CD8-positive, alpha-beta memory T cell (primary cell): ENCODE measurements around the gene RPS14. TPM values are rescaled to one million over a fixed set of nuclear protein-coding genes. Genes with fewer than 3 reads are reported as not detected.
"Not testable (repeated sequence)": the region's sequence is repeated elsewhere in the genome, so short reads cannot be mapped to it uniquely, and the experiment has no call there.

Experiments used
- CTCF ChIA-PET: fragments of 350-600 bp; sonication (Branson Sonifier 250); formaldehyde crosslinking; loops from one replicate; lab custom pipeline; 2021; ENCODE audit warnings: antibody characterized with exemption; lab: Charles Lee
- POLR2A ChIA-PET: fragments of 350-600 bp; sonication (Branson Sonifier 250); formaldehyde crosslinking; loops from one replicate; lab custom pipeline; 2021; ENCODE audit warnings: antibody characterized with exemption; lab: Charles Lee
- DNase-seq, 5 donors: peaks; one replicate each; pipeline versions ENCODE4 v3.0.0 to v3.0.0-alpha.2; 2020 to 2022; ENCODE audit warnings: mixed read lengths in 1 of 5
- H3K27ac ChIP-seq: one replicate; pipeline ENCODE4 v1.7.0; 2013; ENCODE audit warnings: low read depth, mild to moderate bottlenecking, low read length, moderate library complexity
- H3K27me3 ChIP-seq: 2 replicates; pipeline ENCODE4 v1.7.0; 2013; ENCODE audit warnings: low read length, mild to moderate bottlenecking; ENCODE audit not compliant: insufficient read depth, poor library complexity, severe bottlenecking
- H3K36me3 ChIP-seq: 2 replicates; pipeline ENCODE4 v1.7.0; 2013; ENCODE audit warnings: mild to moderate bottlenecking, low read length, moderate library complexity; ENCODE audit not compliant: insufficient read depth
- H3K4me1 ChIP-seq: 2 replicates; pipeline ENCODE4 v1.7.0; 2013; ENCODE audit warnings: mild to moderate bottlenecking, low read length, moderate library complexity; ENCODE audit not compliant: insufficient read depth
- H3K4me3 ChIP-seq: 2 replicates; pipeline ENCODE4 v1.7.0; 2013; ENCODE audit warnings: mild to moderate bottlenecking, low read length
- H3K9me3 ChIP-seq: 2 replicates; pipeline ENCODE4 v1.7.0; 2013; ENCODE audit warnings: mild to moderate bottlenecking, low read length
- H3K27ac Mint-ChIP-seq, 8 donors: one replicate each; pipeline ENCODE4 v1.8.0; 2020 to 2021; ENCODE audit warnings: mixed read lengths in 8 of 8, mild to moderate bottlenecking in 6 of 8, inconsistent platforms in 3 of 8, moderate library complexity in 3 of 8
- H3K27me3 Mint-ChIP-seq, 2 donors: one replicate each; pipeline ENCODE4 v1.8.0; 2020 to 2021; ENCODE audit warnings: mixed read lengths in 2 of 2, mild to moderate bottlenecking in 1 of 2, moderate library complexity in 1 of 2
- H3K36me3 Mint-ChIP-seq, 3 donors: one replicate each; pipeline ENCODE4 v1.8.0; 2020 to 2021; ENCODE audit warnings: mixed read lengths in 3 of 3, inconsistent platforms in 1 of 3, mild to moderate bottlenecking in 1 of 3
- H3K4me1 Mint-ChIP-seq, 3 donors: one replicate each; pipeline ENCODE4 v1.8.0; 2020 to 2021; ENCODE audit warnings: mixed read lengths in 3 of 3, inconsistent platforms in 1 of 3, mild to moderate bottlenecking in 1 of 3
- H3K4me3 Mint-ChIP-seq, 7 donors: one replicate each; pipeline ENCODE4 v1.8.0; 2020 to 2021; ENCODE audit warnings: mixed read lengths in 7 of 7, mild to moderate bottlenecking in 6 of 7, moderate library complexity in 4 of 7, inconsistent platforms in 2 of 7
- H3K9me3 Mint-ChIP-seq, 5 donors: one replicate each; pipeline ENCODE4 v1.8.0; 2020 to 2022; ENCODE audit warnings: mixed read lengths in 5 of 5, mild to moderate bottlenecking in 3 of 5, moderate library complexity in 2 of 5, inconsistent platforms in 1 of 5
- polyA plus RNA-seq: library from polyadenylated mRNA; unstranded; fragments of 300-500 nt; fragmentation: Illumina TruSeq; gene quantifications from one replicate; pipeline ENCODE4 v1.2.3, GENCODE V29; 2021
- total RNA-seq, 2 experiments: library from RNA; stranded (reverse); gene quantifications; one replicate each; pipeline ENCODE4 v1.2.3, GENCODE V29; 2021

RPS14 gene
- total and polyA plus RNA-seq, 3 experiments from 2014 or later, result 2,924 to 6,416 (median 3,007) TPM

DNA sequence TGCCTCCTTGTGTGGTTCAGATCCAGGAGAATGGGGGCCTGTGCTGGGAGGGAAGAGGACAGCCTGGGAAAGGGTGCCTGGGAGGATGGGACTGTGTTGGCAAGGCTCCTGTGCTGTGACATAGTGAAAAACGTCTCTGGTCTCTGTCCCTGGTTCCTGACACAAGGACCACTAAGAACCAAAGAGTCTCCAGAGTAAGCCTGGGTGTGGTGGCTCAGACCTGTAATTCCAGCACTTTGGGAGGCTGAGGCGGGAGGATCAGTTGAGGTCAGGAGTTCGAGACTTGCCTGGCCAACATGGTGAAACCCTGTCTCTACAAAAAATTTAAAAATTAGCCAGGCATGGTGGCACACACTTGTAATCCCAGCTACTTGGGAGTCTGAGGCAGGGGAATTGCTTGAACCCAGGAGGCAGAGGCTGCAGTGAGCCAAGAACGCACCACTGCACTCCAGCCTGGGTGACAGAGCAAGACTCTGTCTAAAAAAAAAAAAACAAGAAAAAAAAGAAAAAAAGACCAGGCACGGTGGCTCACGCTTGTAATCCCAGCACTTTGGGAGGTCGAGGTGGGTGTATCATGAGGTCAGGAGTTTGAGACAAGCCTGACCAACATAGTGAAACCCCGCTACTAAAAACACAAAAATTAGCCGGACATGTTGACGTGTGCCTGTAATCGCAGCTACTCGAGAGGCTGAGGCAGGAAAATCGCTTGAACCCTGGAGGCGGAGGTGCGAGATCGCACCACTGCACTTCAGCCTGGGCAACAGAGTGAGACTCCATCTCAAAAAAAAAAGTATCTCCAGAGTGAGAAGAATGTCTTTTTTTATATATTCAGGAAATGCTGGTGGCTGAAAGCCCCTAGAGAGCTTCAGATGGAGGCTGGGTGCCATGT is 35.4 kb downstream of the RPS14 start:
- ChIA-PET CTCF (interaction anchor here (0.8 to 4.3 kb wide), 3 partner anchors 31 to 36 kb away, joined by 4 to 23 read pairs (median 4); partner anchors contain the start of gene RPS14), POLR2A (interaction anchor here (2.7 to 4.2 kb wide), 2 partner anchors 15 to 36 kb away, joined by 9 to 37 read pairs; partner anchors contain the start of gene RPS14)
- H3K9me3 Mint-ChIP-seq, H3K36me3 ChIP-seq, H3K27me3 Mint-ChIP-seq, DNase-seq, H3K9me3 ChIP-seq, H3K4me3 ChIP-seq, H3K27me3 ChIP-seq: not testable (repeated sequence)
- peaks cover 38% of the 10 kb centered on the region for H3K4me1 ChIP-seq
- H3K27ac ChIP-seq, result peak overlapping the region; percentile 96
- H3K4me3 Mint-ChIP-seq, result peak overlapping the region in 3 of 7 donors; percentile 13 to 33 (median 17)
- H3K27ac Mint-ChIP-seq, result peak overlapping the region; percentile 98 to 100 (median 100)
- H3K4me1 Mint-ChIP-seq, result peaks cover 37 to 40% (median 40%) of the 10 kb centered on the region in 3 donors
- H3K36me3 Mint-ChIP-seq, result peaks cover 0 to 15% (median 2%) of the 10 kb centered on the region in 3 donors

- peak overlapping the region; percentile 96 for H3K27ac ChIP-seq
- H3K4me3 ChIP-seq, result peak overlapping the region; percentile 96
- Mint-ChIP-seq H3K9me3 (peaks cover 0 to 1% (median 0%) of the 10 kb centered on the region in 5 donors), H3K4me3 (peak overlapping the region; percentile 96 to 99 (median 97)), H3K36me3 (peaks cover 0 to 19% (median 2%) of the 10 kb centered on the region in 3 donors), H3K4me1 (peaks cover 42 to 45% (median 42%) of the 10 kb centered on the region in 3 donors), H3K27ac (peak overlapping the region; percentile 98 to 100 (median 100)), H3K27me3 (peaks cover 0 to 1% of the 10 kb centered on the region in 2 donors)
- no peaks in the 10 kb centered on the region for H3K9me3 ChIP-seq
- H3K27me3 ChIP-seq, result no peaks in the 10 kb centered on the region
- peaks cover 43% of the 10 kb centered on the region for H3K4me1 ChIP-seq
- H3K36me3 ChIP-seq, result peaks cover 5% of the 10 kb centered on the region
- CTCF ChIA-PET, result interaction anchor here (0.6 to 4.7 kb wide), 10 partner anchors 8 to 55 kb away, joined by 3 to 31 read pairs (median 4); partner anchors contain the start of gene RPS14
- POLR2A ChIA-PET, result interaction anchor here (1.0 to 4.2 kb wide), 4 partner anchors 14 to 36 kb away, joined by 3 to 37 read pairs (median 8); partner anchors contain the start of gene RPS14
- DNase-seq, result no peak
Observed at GRCh38 chr5:150413176-150413901, 36.2 kb downstream of the RPS14 start.

DNA sequence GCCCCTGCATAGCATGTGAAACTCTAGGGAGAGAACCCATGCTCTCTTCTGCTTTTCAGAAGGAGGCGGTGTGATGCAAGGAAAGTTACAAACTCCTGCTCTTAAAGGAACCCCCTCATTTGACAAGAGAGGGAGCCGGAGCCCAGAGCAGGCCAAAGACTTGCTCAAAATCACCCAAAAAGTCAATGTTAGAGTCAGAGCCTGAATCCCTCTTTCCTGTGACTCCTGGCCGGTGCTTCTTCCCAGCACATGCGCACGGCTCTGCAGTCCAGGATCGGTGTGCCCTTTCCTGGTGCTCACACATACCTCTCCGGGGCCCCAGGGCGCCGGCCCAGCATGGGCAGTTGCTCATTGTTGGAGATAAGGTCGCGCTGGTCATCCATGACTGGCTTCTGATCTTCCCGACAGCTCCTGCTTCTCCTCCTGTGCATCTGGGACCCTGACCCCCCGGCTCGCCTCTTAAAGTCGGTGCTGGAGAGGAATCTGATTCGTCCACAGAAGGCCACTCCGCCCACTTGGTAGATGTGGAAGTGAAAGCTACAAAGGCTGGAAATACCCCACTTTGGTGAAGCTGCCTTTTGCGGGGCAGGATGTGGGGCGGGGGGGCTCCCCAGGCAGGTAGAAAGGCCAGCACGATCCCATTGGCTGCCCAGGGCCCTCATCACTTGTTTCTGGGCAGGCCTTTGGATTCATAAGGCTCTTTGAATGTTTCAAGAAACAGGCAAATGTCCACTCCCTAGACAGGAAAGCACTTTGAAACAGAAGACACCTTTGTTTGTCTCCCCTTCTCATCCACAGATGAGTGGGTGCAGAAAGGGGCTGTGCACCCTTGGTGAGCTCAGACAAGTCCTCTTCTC is 37.0 kb downstream of the RPS14 start, which contains the start of gene CD74:
Gene CD74, minus strand, starts transcription at position 592 of the 857 bp plus-strand sequence. Its CDS starts 161 bp downstream, at position 431.
- H3K4me1 ChIP-seq, result peaks cover 46% of the 10 kb centered on the region
- DNase-seq, result peak; percentile 89 to 97 (median 94)
- peaks cover 0 to 1% (median 0%) of the 10 kb centered on the region in 5 donors for H3K9me3 Mint-ChIP-seq
- ChIA-PET CTCF (interaction anchor here (1.1 to 4.7 kb wide), 10 partner anchors 9 to 54 kb away, joined by 3 to 31 read pairs (median 4); partner anchors contain the start of gene RPS14), POLR2A (interaction anchor here (0.6 to 4.2 kb wide), 5 partner anchors 13 to 37 kb away, joined by 3 to 37 read pairs (median 6); partner anchors contain the start of gene RPS14)
- H3K9me3 ChIP-seq, result no peaks in the 10 kb centered on the region
- peak within 1 kb of the TSS; percentile 98 to 100 (median 100) for H3K27ac Mint-ChIP-seq
- H3K27me3 ChIP-seq, result no peaks in the 10 kb centered on the region
- H3K27me3 Mint-ChIP-seq, result peaks cover 0 to 1% of the 10 kb centered on the region in 2 donors
- peak within 1 kb of the TSS; percentile 96 for H3K4me3 ChIP-seq
- peak within 1 kb of the TSS; percentile 96 for H3K27ac ChIP-seq
- peaks cover 0 to 25% (median 2%) of the 10 kb centered on the region in 3 donors for H3K36me3 Mint-ChIP-seq
- peaks cover 5% of the 10 kb centered on the region for H3K36me3 ChIP-seq
- peak within 1 kb of the TSS; percentile 96 to 99 (median 97) for H3K4me3 Mint-ChIP-seq
- H3K4me1 Mint-ChIP-seq, result peaks cover 42 to 51% (median 46%) of the 10 kb centered on the region in 3 donors

DNA sequence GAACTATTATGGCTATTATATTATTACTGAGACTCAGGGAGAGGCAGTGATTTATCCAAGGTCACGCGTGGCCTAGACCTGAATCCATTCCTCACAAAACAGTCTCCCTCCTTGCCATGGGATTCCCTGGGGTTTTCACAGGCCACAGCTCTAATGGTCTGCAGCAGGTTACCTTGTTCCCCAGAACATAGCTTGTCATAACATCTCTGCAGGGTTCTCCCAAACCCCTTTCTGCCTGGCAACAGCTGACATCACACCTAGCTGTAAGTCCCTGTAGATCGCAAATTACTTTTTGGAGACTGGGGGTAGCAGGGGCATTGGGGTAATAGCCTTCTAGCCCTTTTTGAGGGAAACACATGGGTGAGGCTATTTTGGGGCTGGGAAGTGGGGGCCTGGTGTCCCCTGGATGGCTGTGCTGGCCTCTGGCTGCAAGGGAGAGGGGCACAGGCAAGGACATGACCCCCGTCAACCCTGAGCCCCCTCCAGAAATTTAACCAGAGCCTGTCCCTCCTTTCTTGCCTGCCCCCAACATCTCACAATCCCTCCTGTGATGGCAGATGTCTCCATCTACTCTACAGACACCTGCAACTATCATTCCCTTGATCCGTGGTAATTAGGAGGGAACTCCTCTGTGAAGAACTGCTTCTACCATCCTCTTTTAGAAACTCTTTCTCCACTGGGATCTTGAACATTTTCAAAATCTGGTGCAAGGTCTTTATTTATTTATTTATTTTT is 38.1 kb downstream of the RPS14 start:
- no peaks in the 10 kb centered on the region for H3K9me3 ChIP-seq
- Mint-ChIP-seq H3K9me3 (peaks cover 0 to 1% (median 0%) of the 10 kb centered on the region in 5 donors), H3K27me3 (peaks cover 0 to 1% of the 10 kb centered on the region in 2 donors), H3K4me3 (peak overlapping the region; percentile 96 to 99 (median 97)), H3K36me3 (peaks cover 0 to 37% (median 2%) of the 10 kb centered on the region in 3 donors), H3K27ac (peak overlapping the region; percentile 98 to 100 (median 100)), H3K4me1 (peaks cover 42 to 60% (median 46%) of the 10 kb centered on the region in 3 donors)
- peak overlapping the region; percentile 96 for H3K4me3 ChIP-seq
- ChIA-PET POLR2A (interaction anchor here (1.1 to 4.2 kb wide), 5 partner anchors 12 to 54 kb away, joined by 3 to 37 read pairs (median 4); partner anchors contain the start of genes RPS14 and TCOF1), CTCF (interaction anchor here (1.3 to 4.7 kb wide), 9 partner anchors 11 to 53 kb away, joined by 3 to 31 read pairs (median 4); partner anchors contain the start of gene RPS14)
- DNase-seq, result peak; percentile 48 to 83 (median 65)
- peaks cover 46% of the 10 kb centered on the region for H3K4me1 ChIP-seq
- H3K27me3 ChIP-seq, result no peaks in the 10 kb centered on the region
- H3K27ac ChIP-seq, result peak overlapping the region; percentile 96
- H3K36me3 ChIP-seq, result peaks cover 11% of the 10 kb centered on the region

GRCh38 chr5:150410524-150411244 is 38.9 kb downstream of the RPS14 start:
- ChIA-PET CTCF (interaction anchor here (1.3 to 4.7 kb wide), 8 partner anchors 11 to 39 kb away, joined by 3 to 31 read pairs (median 5); partner anchors contain the start of gene RPS14), POLR2A (interaction anchor here (0.6 to 4.2 kb wide), 9 partner anchors 8 to 178 kb away, joined by 3 to 37 read pairs (median 3); partner anchors contain the start of genes RPS14 and TCOF1)
- Mint-ChIP-seq H3K27me3 (peaks cover 0 to 1% of the 10 kb centered on the region in 2 donors), H3K9me3 (no peaks in the 10 kb centered on the region), H3K4me3 (peak overlapping the region; percentile 96 to 99 (median 97)), H3K27ac (peak overlapping the region; percentile 98 to 100 (median 100)), H3K4me1 (peaks cover 44 to 66% (median 46%) of the 10 kb centered on the region in 3 donors), H3K36me3 (peaks cover 0 to 43% (median 2%) of the 10 kb centered on the region in 3 donors)
- DNase-seq, result peak in 4 of 5 donors; percentile 49 to 71 (median 68)
- peaks cover 17% of the 10 kb centered on the region for H3K36me3 ChIP-seq
- peak overlapping the region; percentile 96 for H3K27ac ChIP-seq
- peak overlapping the region; percentile 96 for H3K4me3 ChIP-seq
- H3K4me1 ChIP-seq, result peaks cover 46% of the 10 kb centered on the region
- H3K27me3 ChIP-seq, result no peaks in the 10 kb centered on the region
- H3K9me3 ChIP-seq, result no peaks in the 10 kb centered on the region
